NCI-H748 treated with DMSO at 0.1 percent for 48 hours (cell line): ENCODE measurements around the gene FGR.
A peak's percentile ranks its signal among the peaks of the same experiment; 100 is the strongest.

Experiments
- DNase-seq: peaks from one replicate; lab custom pipeline; 2025; lab: John Stamatoyannopoulos, UW

Gene FGR

GRCh38 chr1:27585684-27586083 lies 49.3 kb downstream of the FGR start:
- no peak for DNase-seq

- DNase-seq = no peak
These were observed 50.5 kb downstream of the FGR start for GRCh38 chr1:27584453-27584852.

DNA sequence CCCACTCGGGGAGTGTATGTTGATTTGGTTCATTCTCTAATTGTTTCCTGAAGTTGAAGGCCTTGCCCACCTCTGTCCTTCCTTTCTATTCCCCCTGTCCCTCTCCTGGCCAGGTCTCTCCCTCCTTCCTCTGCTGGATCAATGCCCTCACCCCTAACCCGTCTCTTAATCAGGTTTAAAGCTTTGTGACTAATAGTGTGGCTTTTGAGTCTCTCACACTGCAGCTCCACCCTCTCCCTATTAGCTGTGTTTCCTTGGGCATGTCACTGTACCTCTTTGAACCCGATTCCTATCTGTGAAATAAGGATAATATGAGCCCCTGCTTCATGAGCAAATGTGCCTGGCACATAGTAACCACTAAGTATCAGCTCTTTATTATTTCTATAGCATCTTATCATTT lies 51.5 kb downstream of the FGR start:
- DNase-seq = no peak

DNA sequence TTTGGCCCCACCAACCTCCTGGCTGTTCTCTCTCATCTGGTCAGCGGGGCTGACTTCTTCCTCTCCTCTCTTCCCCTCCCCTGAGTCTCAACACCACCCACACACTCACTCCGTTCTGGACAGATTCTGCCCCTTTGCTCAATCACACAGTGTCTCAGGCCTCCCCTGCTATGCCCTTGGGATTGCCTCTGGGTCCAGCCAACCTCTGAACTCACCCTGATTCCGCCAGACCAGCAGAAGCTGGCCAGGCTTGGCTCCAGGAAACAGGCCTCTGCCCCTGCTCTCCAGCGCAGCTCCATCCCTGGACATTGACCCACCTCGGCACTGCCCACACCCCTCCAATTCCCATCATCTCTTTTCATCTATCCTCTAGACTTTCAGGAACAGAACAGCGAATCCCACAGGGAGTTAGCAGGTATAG lies 53.2 kb downstream of the FGR start:
- no peak for DNase-seq

DNA sequence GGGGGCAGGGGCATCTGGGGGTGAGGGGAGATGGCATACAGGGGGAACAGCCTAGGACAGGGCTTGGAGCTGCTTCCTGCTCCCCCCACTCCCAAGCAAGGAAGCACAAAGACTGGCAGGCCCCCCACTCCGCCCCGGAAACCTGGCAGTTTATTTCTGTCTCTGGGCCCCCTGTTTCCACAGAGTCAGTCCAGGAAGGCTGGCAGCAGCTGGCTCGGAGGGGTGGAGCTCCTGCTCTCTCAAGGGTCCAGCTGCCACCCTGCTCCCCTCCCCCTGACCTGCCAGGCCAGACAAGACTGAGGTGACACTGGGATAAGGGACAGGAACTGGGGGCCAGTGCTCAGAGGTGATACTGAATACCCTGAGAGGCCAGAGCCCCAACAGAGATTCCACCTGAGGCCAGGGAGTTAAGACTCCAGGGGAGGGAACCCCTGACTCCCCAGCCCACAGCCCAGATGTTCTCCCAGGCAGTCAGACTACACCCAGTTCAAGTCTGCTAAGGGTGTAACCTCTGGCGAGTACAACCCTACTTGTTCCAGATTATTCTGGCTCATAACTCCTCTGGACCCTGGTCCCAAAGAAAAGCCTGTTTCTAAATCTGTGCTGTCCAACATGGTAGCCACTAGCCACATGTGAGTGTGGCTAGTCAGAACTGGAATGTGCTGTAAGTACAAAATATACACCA lies 57.3 kb downstream of the FGR start:
- DNase-seq = no peak

DNA sequence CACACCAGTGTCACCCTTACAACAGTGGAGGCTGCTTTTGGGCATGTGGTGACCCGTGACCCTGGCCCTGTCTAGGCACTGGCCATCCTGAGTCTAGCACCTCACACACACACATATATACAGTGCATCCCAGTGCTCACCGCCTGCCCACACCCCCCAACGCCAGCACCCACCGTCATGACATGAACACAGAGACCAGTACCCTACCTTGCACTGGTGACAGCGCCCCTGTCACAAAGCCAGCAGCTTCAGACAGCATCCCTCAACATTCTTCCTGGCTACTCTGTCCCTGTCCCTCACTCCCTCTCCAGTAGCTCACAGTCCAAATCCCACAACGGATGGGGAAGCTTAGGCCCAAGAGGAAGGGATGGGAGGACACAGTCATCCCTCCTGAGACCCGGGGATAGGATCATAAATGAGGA lies 58.2 kb downstream of the FGR start:
- DNase-seq = no peak

GRCh38 chr1:27575840-27576331 lies 59.1 kb downstream of the FGR start:
- DNase-seq = no peak

- no peak for DNase-seq
These were observed 59.8 kb downstream of the FGR start for GRCh38 chr1:27574871-27575831.

DNA sequence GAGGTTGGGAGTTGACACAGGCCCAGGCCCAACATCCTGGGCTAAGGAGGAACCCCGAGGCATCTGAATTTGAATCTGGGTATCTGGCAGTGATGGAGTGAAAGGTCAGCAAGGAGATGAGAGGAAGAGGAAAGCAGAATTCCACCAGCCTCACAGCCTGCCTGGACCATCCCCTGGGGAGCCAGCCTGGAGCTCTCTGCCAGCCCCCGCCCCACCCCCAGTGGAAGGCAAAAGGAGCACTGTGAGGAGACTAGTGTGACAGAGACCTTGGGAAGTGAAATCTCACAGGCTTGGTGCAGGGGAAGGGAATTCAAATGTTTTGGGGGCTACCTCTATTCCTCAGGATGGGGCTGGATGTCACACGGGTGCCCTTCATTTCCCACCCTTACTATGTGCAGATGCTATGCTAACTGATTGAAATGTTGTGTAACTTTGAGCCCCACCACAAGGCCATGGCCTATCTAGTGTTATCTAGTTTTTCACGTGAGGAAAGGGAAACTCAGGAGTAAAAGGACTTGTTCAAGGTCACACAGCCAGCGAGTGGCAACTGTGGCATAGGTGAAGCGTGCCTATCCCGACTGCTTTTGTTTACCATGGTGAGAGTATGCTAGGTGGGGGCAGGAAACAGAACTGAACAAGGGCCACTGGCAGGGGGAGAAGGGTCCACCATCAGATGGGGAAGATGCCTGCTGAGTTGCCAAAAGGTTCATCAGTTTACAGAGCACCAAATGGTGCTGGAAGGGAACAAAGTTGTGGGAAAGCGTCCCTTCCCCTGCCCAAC lies 60.8 kb downstream of the FGR start:
- DNase-seq = no peak

DNA sequence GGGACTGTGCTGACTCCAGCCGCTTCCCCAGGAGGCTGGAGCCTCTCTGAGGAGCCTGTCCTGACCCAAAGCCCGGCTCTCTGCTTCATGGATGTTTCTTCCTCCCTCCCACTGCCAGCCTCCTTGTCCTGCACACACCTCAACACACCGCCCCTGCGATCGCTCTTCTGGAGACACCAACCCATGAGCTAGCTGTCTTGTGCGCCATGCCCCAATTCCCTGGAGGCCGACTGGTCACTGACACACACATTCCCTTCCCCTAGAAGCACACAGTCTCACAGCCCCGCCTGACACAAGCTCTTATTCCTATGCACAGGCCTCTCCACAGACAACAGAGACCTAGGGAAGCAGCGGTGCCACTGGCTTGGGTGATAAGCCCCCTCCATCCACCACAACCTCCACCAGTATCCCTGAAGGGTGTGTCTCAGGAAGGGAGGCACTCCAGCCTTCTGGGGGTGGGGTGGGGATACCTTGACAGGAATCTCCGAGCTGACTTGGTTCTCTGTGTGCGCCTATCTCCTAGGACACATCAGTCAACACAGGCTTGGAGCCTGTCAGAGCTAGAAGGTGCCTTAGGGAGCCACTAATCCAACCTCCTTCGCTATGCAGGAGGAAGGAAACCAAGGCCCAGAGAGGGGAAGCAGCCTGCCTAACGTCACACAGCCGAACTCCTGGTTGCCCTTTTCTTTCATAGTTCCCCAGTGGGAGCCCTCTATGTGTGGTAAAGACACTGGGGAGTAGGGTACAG lies 62.1 kb downstream of the FGR start:
- no peak for DNase-seq

GRCh38 chr1:27572019-27572678 lies 62.8 kb downstream of the FGR start:
- no peak for DNase-seq

DNA sequence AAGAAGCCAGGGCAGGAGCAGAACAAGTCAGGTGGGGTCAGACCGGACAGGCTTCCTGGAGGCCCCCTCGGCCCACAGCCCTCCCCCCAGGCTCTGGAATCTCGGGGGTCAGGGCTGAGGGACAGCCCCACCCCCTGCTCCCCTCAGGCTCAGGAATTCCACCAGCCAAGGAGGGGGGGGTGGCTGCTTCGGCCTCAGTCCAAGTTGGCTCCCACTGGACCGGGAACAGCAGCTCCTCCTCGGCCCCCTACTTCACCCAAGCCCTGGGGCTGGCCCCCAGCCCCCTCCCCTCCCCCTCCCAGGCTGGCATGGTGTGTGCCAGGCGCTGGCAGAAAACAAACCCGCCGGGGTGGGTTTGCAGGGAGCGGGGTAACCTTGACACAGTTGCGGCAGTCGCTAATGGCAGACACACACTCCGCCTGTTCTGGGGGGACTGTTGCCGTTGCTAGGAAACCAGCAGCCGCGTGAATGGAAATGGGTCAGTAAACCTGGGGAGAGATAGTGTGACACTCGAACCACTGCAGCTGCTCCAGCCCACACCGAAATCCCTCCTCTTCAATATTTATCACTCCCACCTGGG lies 63.5 kb downstream of the FGR start:
- no peak for DNase-seq

DNA sequence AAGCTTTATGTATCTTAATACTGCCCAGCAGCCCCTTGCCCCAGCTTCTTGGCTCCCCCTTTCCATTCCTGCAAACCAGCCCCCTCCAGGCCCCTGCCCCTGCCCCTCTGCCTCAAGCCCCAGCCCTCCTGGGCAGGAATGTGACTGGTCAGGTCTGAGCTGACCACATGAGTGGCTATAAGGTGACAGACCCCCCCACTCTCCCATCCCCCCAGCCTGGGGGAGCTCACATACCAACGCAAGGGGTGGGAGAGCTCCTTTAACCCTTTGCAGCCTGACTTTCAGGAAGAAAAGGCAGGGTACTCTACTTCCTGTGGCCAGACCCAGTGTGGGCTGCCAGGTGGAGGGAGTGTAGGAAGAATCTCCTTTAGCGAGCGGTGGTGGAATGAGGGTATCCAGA lies 64.2 kb downstream of the FGR start:
- DNase-seq = no peak

- no peak for DNase-seq
These were observed 64.6 kb downstream of the FGR start for GRCh38 chr1:27570356-27570755.

DNA sequence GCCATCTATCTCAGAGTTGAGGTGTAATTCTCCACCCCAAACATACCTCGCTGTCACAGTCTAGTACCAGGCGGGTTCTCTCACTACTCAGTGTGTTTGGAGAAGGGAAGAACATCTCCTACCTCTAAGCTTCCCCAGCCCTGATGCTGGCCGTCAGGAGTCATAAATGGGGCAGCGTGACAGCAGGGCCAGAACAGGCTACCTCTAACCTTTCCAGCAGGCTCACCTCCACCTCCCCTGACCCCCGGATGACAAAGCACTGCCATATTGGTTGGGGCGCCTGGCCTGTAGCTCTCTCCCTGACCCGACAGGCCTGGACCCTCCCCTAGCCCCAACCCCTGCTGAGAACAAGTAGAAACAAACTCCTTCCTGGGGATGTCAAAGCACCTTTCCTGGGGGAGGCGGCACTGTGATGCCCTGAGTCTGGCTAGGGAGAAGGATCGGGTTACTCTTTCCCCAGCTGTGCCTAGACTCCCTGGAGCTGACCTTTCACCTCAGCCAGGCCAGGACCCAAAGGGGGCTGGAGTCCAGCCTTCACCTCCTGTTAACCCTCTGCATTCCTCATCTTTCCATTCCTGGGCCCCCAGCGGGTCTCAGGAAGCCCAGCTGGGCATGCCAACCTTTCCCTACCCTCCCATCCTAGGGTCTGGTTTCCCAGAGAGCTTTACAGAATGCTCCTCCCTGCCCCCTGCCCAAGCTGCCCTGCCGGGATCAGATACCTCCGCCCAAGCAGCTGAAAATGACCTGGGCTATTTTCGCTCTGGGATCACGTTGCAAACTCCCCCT lies 65.3 kb downstream of the FGR start:
- DNase-seq = no peak

GRCh38 chr1:27569088-27569460 lies 65.9 kb downstream of the FGR start:
- no peak for DNase-seq

- DNase-seq = peak; percentile 87
These were observed 66.5 kb downstream of the FGR start for GRCh38 chr1:27568300-27569087.

- DNase-seq = no peak
These were observed 67.0 kb downstream of the FGR start for GRCh38 chr1:27567971-27568299.

- no peak for DNase-seq
These were observed 67.8 kb downstream of the FGR start for GRCh38 chr1:27567146-27567526.
